Prostate gland (tissue), 2 donors: ENCODE measurements around the gene SF3A1. TPM values are rescaled to one million over a fixed set of nuclear protein-coding genes. Genes with fewer than 3 reads are reported as not detected.

Experiments
- DNase-seq: peaks from one replicate; pipeline ENCODE4 v3.0.0-alpha.2; 2019; ENCODE audit warnings: low spot score
- H3K27ac ChIP-seq, 2 donors: fragments of 200-600 bp; sonication (generic); 2 replicates each; pipeline ENCODE4 v1.5.1; 2017 to 2019
- H3K27me3 ChIP-seq: fragments of 200-600 bp; sonication (generic); replicated peaks from 2 replicates; pipeline ENCODE4 v1.5.1; 2019; ENCODE audit not compliant: insufficient read depth
- H3K36me3 ChIP-seq, 2 donors: fragments of 200-600 bp; sonication (generic); 1 replicate in 1 of 2; 2 replicates in 1 of 2; pipeline versions ENCODE4 v1.5.1 to v1.8.1; 2017 to 2019
- H3K4me1 ChIP-seq: fragments of 200-600 bp; sonication (generic); replicated peaks from 2 replicates; pipeline ENCODE4 v1.5.1; 2019
- H3K4me3 ChIP-seq, 2 donors: fragments of 200-600 bp; sonication (generic); 2 replicates each; pipeline ENCODE4 v1.5.1; 2017 to 2019
- H3K9me3 ChIP-seq: fragments of 200-600 bp; sonication (generic); 2 replicates; pipeline ENCODE4 v1.5.1; 2017
- CTCF ChIP-seq, 4 experiments: fragments of 200-600 bp in 2 of 4; fragments of 450-650 bp in 2 of 4; sonication (generic) in 2 of 4; IDR thresholded peaks; 1 replicate in 3 of 4; 2 replicates in 1 of 4; pipeline ENCODE4 v1.5.1; 2016 to 2019; ENCODE audit warnings: antibody characterized with exemption in 4 of 4, mild to moderate bottlenecking in 2 of 4, moderate library complexity in 2 of 4
- POLR2A ChIP-seq: fragments of 450-650 bp; IDR thresholded peaks from one replicate; pipeline ENCODE4 v1.6.1; 2016; ENCODE audit warnings: antibody characterized with exemption, mild to moderate bottlenecking
- POLR2AphosphoS5 ChIP-seq: sonication (generic); formaldehyde crosslinking; IDR thresholded peaks from one replicate; pipeline ENCODE4 v1.6.1; 2017; ENCODE audit warnings: antibody characterized with exemption
- WGBS: methylation state at CpG from one replicate; pipeline ENCODE4 v1.1.5; 2018; 5-methylcytosine and 5-hydroxymethylcytosine counted together
- intact Hi-C: fragments of 100-400 bp; cut with DNase I; formaldehyde crosslinking; loops from one replicate; pipeline ENCODE4 v1.14.2; 2022
- total RNA-seq, 2 donors: library from RNA; depleted of rRNA; stranded (reverse); fragments of >200 nt; gene quantifications; one replicate each; pipeline ENCODE4 v1.1.0, GENCODE V29; 2016

SF3A1 gene
- total RNA-seq, 2 donors from 2014 or later: 108 to 134 TPM

DNA sequence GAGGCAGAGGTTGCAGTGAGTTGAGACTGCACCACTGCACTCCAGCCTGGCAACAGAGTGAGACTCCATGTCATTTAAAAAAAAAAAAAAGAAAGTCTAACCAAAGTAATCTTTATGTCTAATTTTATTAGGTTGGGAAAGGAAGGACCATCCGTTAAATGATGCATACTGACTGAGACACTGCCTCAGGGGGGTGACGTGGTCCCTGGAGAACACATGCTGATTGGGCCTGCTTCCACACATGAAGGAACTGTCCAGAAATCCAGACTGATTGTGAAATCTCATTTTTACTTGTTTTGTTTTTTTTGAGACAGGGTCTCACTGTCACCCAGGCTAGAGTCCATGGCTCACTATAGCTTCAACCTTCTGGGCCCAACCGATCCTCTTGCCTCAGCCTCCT is 5.5 kb downstream of the SF3A1 start:
- intact Hi-C loops: no loop called here
- H3K9me3 ChIP-seq: no peaks in the 10 kb centered on the region

GRCh38 chr22:30348809-30349208 is 7.9 kb downstream of the SF3A1 start:
- intact Hi-C loops: no loop called here
- no peaks in the 10 kb centered on the region for H3K27me3 ChIP-seq
- DNase-seq: no peak
- no peak for TF ChIP-seq CTCF (IDR thresholded peaks at IDR 0.05)
- TF ChIP-seq POLR2AphosphoS5: no peak
- TF ChIP-seq POLR2A: no peak
- peaks cover 19 to 40% of the 10 kb centered on the region in 2 donors for H3K36me3 ChIP-seq
- no peak overlapping the region for H3K4me3 ChIP-seq
- WGBS: 71% methylated on average over 4 of the region's 4 CpGs
- no peak overlapping the region for H3K27ac ChIP-seq
- no peaks in the 10 kb centered on the region for H3K4me1 ChIP-seq
- H3K9me3 ChIP-seq: no peaks in the 10 kb centered on the region

More for the DNA sequence above, 5.5 kb downstream of the SF3A1 start:
- Histone ChIP-seq H3K36me3 (peaks cover 1 to 16% of the 10 kb centered on the region in 2 donors), H3K4me3 (no peak overlapping the region), H3K27me3 (no peaks in the 10 kb centered on the region), H3K27ac (no peak overlapping the region), H3K4me1 (peaks cover 10% of the 10 kb centered on the region)
- no peak for TF ChIP-seq CTCF (IDR thresholded peaks at IDR 0.05)
- TF ChIP-seq POLR2AphosphoS5: no peak
- TF ChIP-seq POLR2A: no peak
- 81% methylated on average over 3 of the region's 3 CpGs for WGBS
- no peak for DNase-seq

GRCh38 chr22:30348404-30348803 is 8.3 kb downstream of the SF3A1 start:
- Histone ChIP-seq H3K27me3 (no peaks in the 10 kb centered on the region), H3K27ac (no peak overlapping the region)
- DNase-seq: no peak

DNA sequence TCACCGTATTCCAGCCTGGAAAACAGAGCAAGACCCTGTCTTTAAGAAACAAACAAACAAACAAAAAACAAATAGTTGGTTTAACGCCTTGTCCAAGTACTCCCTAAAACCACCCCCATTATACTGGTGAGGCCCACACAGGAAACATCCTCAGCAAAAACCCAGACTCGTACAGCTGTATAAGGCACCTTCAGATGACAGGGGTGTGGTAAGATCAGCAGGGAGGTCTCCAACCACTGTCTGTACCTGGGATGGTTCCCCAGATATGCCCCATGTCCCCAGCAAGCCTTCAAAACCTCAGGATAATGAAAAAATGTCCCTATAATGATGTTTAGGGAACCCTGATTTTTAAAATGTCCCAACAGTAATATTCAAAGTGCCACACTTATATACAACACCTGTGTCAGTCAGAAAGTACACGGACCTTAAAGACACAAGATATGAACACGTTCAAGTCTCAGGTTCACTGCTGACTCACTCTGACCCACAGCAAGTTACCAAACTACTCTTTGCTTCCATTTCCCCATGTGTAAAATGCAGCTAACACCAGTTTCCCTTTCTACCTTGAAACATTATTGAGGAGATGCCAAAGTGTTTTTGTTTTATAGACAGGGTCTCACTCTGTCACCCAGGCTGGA is 9.3 kb downstream of the SF3A1 start:
- 73% methylated on average over 5 of the region's 5 CpGs for WGBS
- no peaks in the 10 kb centered on the region for H3K27me3 ChIP-seq
- TF ChIP-seq POLR2A: no peak
- no peak for TF ChIP-seq POLR2AphosphoS5
- no peak for TF ChIP-seq CTCF (IDR thresholded peaks at IDR 0.05)
- no peak overlapping the region for H3K4me3 ChIP-seq
- intact Hi-C loops: no loop called here
- H3K9me3 ChIP-seq: no peaks in the 10 kb centered on the region
- DNase-seq: no peak
- no peak overlapping the region for H3K27ac ChIP-seq
- H3K36me3 ChIP-seq: peaks cover 28 to 44% of the 10 kb centered on the region in 2 donors
- no peaks in the 10 kb centered on the region for H3K4me1 ChIP-seq

More at GRCh38 chr22:30348404-30348803, 8.3 kb downstream of the SF3A1 start:
- peaks cover 19 to 43% of the 10 kb centered on the region in 2 donors for H3K36me3 ChIP-seq
- no peaks in the 10 kb centered on the region for H3K4me1 ChIP-seq
- intact Hi-C loops: no loop called here
- WGBS: 81% methylated on average over 4 of the region's 4 CpGs
- H3K9me3 ChIP-seq: no peaks in the 10 kb centered on the region
- no peak for TF ChIP-seq POLR2AphosphoS5
- TF ChIP-seq POLR2A: no peak
- TF ChIP-seq CTCF (IDR thresholded peaks at IDR 0.05): no peak
- H3K4me3 ChIP-seq: no peak overlapping the region
